Measurements from ENCODE around the gene ZBTB2. TPM values are rescaled to one million over a fixed set of nuclear protein-coding genes. Genes with fewer than 3 reads are reported as not detected.

The ZBTB2 gene
- total and polyA plus RNA-seq, 11 donors, result 3.2 to 8.2 (median 5.0) TPM

GRCh38 chr6:151408858-151409257 is 17.5 kb upstream of the ZBTB2 start:
- no peak for DNase-seq
- intact Hi-C loops (cut with DNase I), result loop anchor here in 6 of 10 donors (5.0 to 10.0 kb wide), 3 partner anchors 63 to 68 kb away; no protein-coding TSS in a partner anchor

GRCh38 chr6:151403919-151404308 is 12.6 kb upstream of the ZBTB2 start:
- intact Hi-C loops (cut with DNase I), result loop anchor here in 5 of 10 donors (5.0 to 10.0 kb wide), 2 partner anchors 71 to 73 kb away; no protein-coding TSS in a partner anchor
- WGBS, 4 donors, result 80 to 99% (median 90%) methylated on average over 4 of the region's 4 CpGs

More at GRCh38 chr6:151408858-151409257, 17.5 kb upstream of the ZBTB2 start:
- Histone ChIP-seq H3K36me3 (peaks cover 0 to 79% (median 47%) of the 10 kb centered on the region in 9 donors), H3K27me3 (no peaks in the 10 kb centered on the region), H3K27ac (no peak overlapping the region), H3K9me3 (no peaks in the 10 kb centered on the region), H3K4me3 (no peak overlapping the region), H3K4me1 (peaks cover 0 to 14% (median 1%) of the 10 kb centered on the region in 12 donors)
- no peak for ATAC-seq
- TF ChIP-seq POLR2A (IDR thresholded peaks at IDR 0.05), result no peak
- no peak for TF ChIP-seq CTCF (IDR thresholded peaks at IDR 0.05)
- WGBS, 4 donors, result 83 to 89% (median 84%) methylated on average over 2 of the region's 2 CpGs

GRCh38 chr6:151402228-151402627 is 10.9 kb upstream of the ZBTB2 start:
- peaks cover 0 to 39% (median 9%) of the 10 kb centered on the region in 12 donors for H3K4me1 ChIP-seq
- no peaks in the 10 kb centered on the region for H3K9me3 ChIP-seq
- H3K36me3 ChIP-seq, result peaks cover 0 to 56% (median 34%) of the 10 kb centered on the region in 9 donors
- no peak overlapping the region for H3K27ac ChIP-seq
- intact Hi-C loops (cut with DNase I), result loop anchor here in 5 of 10 donors (5.0 to 10.0 kb wide), 2 partner anchors 73 to 75 kb away; no protein-coding TSS in a partner anchor
- no peaks in the 10 kb centered on the region for H3K27me3 ChIP-seq
- no peak for ATAC-seq
- TF ChIP-seq POLR2A (IDR thresholded peaks at IDR 0.05) (no peak), CTCF (IDR thresholded peaks at IDR 0.05) (no peak)
- no peak for DNase-seq
- no peak overlapping the region for H3K4me3 ChIP-seq
- 90 to 97% (median 94%) methylated on average over 1 of the region's 1 CpG for WGBS, 4 donors

More at GRCh38 chr6:151403919-151404308, 12.6 kb upstream of the ZBTB2 start:
- ATAC-seq (no peak), DNase-seq (no peak)
- H3K27me3 ChIP-seq, result no peaks in the 10 kb centered on the region
- peaks cover 0 to 63% (median 40%) of the 10 kb centered on the region in 9 donors for H3K36me3 ChIP-seq
- H3K27ac ChIP-seq, result no peak overlapping the region
- peaks cover 0 to 31% (median 5%) of the 10 kb centered on the region in 12 donors for H3K4me1 ChIP-seq
- H3K4me3 ChIP-seq, result no peak overlapping the region
- no peak for TF ChIP-seq CTCF (IDR thresholded peaks at IDR 0.05)
- TF ChIP-seq POLR2A (IDR thresholded peaks at IDR 0.05), result no peak
- H3K9me3 ChIP-seq, result no peaks in the 10 kb centered on the region

GRCh38 chr6:151400473-151400872 is 9.1 kb upstream of the ZBTB2 start:
- peaks cover 0 to 50% (median 19%) of the 10 kb centered on the region in 12 donors for H3K4me1 ChIP-seq
- TF ChIP-seq CTCF (IDR thresholded peaks at IDR 0.05), result no peak
- no peak for TF ChIP-seq POLR2A (IDR thresholded peaks at IDR 0.05)
- no peaks in the 10 kb centered on the region for H3K27me3 ChIP-seq
- no peak overlapping the region for H3K27ac ChIP-seq
- no peaks in the 10 kb centered on the region for H3K9me3 ChIP-seq
- 72 to 82% (median 75%) methylated on average over 6 of the region's 6 CpGs for WGBS, 4 donors
- intact Hi-C loops (cut with DNase I), result loop anchor here in 5 of 10 donors (5.0 to 10.0 kb wide), 2 partner anchors 74 to 77 kb away; no protein-coding TSS in a partner anchor
- DNase-seq (no peak), ATAC-seq (no peak)
- no peak overlapping the region for H3K4me3 ChIP-seq
- peaks cover 0 to 47% (median 31%) of the 10 kb centered on the region in 9 donors for H3K36me3 ChIP-seq

Data from heart left ventricle (tissue), 16 donors.